Activated effector memory CD4-positive, alpha-beta T cell treated with anti-CD3 and anti-CD28 coated beads, Interleukin-2, amount 50 U/mL, for 16 hours (primary cell): Measurements from ENCODE around the gene MTIF3.
"Not testable (repeated sequence)": the region's sequence is repeated elsewhere in the genome, so short reads cannot be mapped to it uniquely, and the experiment has no call there.

Experiments used
- DNase-seq: peaks from one replicate; pipeline ENCODE4 v3.0.0-alpha.2; 2020

The MTIF3 gene

GRCh38 chr13:27408074-27408473, 42.3 kb downstream of the MTIF3 start:
- no peak for DNase-seq

DNA sequence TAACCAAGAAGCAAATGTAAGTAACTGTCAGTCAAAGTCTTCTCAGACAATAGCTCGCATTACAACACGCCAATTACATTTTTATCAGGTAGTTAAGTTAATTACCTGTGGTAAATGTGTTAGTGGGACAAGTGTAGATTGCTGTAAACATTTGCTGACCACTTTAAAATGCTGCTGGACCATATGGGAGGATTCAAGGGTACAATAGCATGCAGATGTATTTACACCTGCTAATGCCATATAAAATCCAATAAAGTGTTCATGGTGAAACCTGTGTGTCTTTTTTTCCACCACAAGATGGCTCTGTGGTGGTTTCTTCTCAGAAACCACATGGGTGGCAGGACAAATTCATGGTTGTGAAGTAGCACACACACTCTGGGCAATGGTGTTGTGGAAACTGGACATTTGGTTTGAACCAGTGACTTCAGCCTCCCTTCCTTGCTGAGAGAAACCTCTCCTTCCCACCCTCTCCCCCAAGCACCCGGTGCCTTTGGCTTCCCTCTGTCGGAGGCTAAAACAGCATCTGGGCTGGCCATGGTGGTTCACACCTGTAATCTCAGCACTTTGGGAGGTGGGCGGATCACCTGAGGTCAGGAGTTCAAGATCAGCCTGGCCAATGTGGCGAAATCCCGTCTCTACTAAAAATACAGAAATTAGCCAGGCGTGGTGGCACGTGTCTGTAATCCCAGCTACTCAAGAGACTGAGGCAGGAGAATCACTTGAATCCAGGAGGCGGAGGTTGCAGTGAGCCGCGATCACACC, 44.0 kb downstream of the MTIF3 start:
- peak; percentile 68 for DNase-seq

DNA sequence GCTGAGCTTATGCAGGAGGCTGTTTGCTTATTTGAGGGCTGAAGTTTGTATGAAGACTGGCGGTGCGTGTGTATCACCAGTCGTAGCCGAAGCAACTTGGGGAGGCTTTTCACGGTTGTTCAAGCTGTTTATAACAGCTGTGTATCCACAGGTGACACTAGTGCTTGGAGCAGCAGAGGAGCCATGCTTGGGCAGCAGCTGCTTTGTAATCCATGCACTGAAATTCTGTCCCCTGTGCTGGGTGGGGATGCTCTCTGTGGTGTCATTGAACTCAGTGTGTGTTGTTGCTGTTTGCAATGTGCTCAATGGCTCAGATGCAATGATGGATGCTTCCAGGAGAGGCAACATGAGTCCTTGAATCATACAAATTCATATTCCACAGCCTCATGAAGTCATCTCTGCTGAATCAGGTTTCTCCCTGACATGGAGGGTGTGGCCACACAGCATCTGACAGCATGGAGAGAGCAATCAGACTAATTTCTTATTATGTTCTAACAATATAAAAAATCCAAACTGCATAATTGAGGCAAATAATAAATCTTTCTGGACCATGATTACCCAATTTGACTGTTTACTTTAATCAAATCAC, 44.7 kb downstream of the MTIF3 start:
- DNase-seq, result no peak

- DNase-seq, result no peak
Measured at GRCh38 chr13:27404680-27405079, 45.7 kb downstream of the MTIF3 start.

- no peak for DNase-seq
Measured at GRCh38 chr13:27403727-27404385, 46.5 kb downstream of the MTIF3 start.

- no peak for DNase-seq
Measured at GRCh38 chr13:27403203-27403678, 47.1 kb downstream of the MTIF3 start.

GRCh38 chr13:27401210-27401609, 49.2 kb downstream of the MTIF3 start:
- DNase-seq, result no peak

- DNase-seq, result not testable (repeated sequence)
Measured at GRCh38 chr13:27400405-27400804, 50.0 kb downstream of the MTIF3 start.

DNA sequence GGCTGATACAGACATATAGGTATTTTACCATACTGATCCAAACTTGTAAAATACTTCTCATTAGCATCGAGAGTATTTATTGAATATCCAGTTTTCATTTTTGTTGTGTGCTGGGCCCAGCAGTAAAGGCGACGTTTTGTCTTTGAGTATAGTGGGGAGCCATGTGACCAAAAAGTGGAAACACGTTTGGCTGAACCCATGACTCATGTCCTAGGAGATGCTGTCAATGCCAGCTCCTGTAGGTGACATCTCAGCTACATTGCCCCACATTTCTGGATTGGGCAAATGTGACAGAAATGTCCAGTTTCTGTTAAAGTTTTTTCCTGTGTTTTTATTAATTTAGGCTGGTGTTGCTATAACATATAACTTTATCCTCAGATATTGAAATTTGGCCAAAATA, 52.0 kb downstream of the MTIF3 start:
- DNase-seq, result no peak

DNA sequence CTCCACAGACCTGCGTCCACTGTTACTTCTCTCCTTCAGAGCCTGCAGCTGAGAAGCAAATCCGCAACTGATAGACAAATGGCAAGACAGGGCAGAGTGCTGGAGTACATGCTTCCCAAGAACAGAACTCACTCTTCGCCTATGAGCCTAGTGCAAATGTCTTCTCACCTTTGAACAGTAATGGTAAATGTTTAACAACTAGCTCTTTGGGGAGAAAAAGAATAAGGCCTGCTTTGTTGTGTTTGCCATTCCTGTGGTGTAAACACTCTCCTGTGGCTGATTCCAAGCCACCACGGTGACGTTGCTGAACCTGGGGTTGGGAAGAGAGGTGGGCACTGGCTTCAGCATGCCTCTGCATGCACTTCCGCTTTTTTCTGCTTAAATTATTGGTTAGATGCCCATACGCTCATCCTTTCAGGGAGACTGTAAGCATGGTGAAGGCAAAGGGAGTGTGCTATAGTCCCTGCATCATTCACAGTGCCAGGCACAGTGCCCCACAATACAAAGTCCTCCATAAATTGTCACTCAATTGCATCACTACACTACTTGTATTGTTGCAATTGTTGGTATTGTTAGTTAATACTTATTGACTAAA, 54.0 kb downstream of the MTIF3 start:
- DNase-seq, result no peak

- no peak for DNase-seq
Measured at GRCh38 chr13:27395007-27395510, 55.3 kb downstream of the MTIF3 start.

GRCh38 chr13:27393101-27393500, 57.3 kb downstream of the MTIF3 start:
- no peak for DNase-seq

DNA sequence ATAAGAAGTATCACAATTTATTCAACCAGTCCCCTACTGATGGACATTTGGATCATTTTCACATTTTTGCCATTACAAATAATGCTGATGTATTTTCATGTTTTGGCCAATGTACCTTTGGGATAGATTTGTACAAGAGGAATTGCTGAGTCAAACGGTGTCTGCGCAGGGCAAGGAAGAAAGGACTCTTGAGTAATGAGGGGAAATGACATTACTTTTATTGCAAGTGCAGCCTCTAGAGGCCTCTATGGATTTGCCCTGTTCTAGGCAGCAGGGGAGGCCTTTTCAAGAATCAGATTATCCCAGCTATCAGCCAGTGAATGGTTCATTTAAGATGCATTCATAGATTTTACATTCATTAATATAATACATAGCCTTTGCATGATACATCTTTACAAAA, 58.9 kb downstream of the MTIF3 start:
- no peak for DNase-seq

DNA sequence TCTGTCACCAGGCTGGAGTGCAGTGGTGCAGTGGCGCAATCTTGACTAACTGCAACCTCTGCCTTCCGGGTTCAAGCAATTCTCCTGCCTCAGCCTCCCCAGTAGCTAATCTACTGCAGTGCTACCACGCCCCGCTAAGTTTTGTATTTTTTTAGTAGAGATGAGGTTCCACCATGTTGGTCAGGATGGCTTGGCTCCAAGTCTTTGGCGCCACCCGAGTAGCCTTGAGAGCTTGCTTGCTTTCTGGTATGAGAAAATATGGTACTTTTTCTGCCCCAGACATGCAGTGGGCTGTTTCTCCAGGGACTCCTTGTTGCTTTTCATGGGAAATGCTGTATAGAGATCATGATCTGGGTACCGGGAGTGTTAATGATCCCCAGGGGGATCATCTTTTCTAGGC, 60.5 kb downstream of the MTIF3 start:
- no peak for DNase-seq

DNA sequence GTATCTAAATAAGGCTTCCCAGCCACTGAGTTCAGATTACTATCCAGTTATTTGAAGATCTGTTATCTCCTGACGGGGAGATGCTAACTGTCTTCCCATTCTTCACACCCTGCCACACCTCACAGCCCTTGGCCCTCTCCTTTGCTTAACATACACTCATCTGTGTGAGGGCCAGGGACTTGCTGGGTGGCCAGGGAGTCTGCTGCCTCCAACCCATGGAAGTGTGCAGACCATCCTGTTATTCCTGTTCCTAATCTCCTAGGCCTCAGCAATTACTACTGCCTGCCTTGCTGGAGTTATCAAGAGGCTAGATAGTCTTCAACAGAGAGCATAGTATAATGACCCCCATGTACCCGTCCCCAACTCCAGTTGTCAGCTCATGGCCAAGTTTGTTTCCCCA, 62.1 kb downstream of the MTIF3 start:
- no peak for DNase-seq
